GM12872 (cell line): ENCODE results near the gene TP53TG3.
"Not testable (repeated sequence)": the region's sequence is repeated elsewhere in the genome, so short reads cannot be mapped to it uniquely, and the experiment has no call there.

ENCODE experiments used
- CTCF ChIP-seq: IDR thresholded peaks from 3 replicates; pipeline ENCODE4 v1.5.1; 2011; ENCODE audit warnings: low read depth, mild to moderate bottlenecking, low read length, moderate library complexity; ENCODE audit not compliant: insufficient read depth

Gene TP53TG3

GRCh38 chr16:32676065-32676464, at the start of gene TP53TG3:
Gene TP53TG3 (minus strand): TSS chr16:32676165. CDS start chr16:32676097, 68 bp downstream.
- not testable (repeated sequence) for TF ChIP-seq CTCF
